Measurements from ENCODE around the gene FAM222A.

FAM222A gene

DNA sequence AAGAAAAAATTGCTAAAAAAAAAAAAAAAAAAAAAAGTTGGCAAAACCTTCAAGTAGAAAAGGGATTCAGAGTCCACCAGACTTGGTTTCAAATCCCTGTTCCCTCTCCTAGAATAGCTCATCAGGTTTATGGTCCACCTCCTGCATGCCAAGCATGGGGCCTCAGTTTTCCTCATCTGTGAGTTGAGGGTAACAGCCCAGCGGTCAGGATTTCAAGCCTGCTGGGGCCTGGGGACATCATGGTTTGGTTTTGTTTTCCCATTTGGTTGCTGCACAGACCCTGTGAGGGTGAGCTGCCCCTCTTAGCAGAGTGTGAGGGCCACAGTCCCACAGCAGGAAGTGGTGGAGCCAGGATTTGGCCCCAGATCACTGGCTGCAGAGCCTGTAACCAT, 12.5 kb downstream of the FAM222A start:
- no peak for DNase-seq

DNA sequence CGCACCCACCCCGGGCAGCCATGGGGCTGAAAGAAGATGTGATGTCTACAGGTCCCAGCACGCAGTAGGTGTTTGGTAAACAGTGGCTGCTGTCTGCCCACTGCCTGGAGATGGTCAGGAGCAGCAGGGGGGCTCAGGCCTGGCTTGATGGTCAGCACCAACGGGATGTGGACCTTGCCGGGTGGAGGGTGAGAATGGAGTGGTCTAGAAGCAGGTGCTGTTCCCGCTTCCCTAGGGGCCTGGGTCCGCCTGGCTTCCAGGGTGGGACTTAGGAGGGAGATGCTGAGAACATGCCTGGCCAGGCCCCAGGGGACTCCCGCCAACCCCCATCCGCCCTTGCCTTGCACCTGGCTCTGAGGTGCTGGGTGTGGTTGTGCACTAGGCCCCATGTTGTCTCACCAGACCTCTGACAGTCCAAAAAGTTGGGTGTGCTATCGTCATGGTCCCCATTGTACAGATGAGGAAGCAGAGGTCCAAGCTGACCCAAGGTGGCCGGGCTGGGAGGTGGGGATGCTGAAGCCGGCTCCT, 12.9 kb downstream of the FAM222A start:
- no peak for DNase-seq

DNA sequence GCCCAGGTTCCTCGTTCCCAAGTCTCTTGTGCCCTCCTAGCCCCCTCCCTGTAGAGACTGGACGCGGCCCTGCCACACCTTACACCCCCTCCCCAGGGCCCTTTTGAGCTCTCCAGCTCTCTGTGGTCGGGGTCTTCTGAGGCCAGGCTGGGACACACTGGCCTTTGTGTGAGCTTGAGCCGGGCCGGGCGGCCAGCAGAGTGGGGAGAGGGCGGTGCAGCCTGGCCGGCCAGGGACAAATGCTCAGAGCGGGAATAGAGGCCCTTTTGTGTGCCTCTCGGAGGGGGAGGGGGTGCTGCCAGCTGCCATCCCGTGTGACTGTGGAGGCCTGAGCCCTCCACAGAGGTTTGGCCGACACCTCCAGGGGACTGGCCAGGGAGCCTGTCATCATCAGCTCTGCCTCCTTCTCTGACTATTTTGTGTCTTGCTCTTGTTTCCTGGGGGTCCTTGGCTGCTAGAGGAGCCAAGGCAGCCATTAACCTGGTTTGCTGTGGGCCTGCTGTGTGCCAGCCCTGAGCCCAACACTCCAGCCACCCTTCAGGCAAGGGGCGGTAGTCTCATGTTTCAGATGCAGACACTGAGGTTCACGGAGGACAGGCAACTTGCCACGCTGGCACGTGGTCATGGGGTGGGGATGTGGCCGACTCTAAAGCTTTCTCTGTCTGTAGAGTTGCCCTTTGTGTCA, 13.6 kb downstream of the FAM222A start:
- no peak for DNase-seq

DNA sequence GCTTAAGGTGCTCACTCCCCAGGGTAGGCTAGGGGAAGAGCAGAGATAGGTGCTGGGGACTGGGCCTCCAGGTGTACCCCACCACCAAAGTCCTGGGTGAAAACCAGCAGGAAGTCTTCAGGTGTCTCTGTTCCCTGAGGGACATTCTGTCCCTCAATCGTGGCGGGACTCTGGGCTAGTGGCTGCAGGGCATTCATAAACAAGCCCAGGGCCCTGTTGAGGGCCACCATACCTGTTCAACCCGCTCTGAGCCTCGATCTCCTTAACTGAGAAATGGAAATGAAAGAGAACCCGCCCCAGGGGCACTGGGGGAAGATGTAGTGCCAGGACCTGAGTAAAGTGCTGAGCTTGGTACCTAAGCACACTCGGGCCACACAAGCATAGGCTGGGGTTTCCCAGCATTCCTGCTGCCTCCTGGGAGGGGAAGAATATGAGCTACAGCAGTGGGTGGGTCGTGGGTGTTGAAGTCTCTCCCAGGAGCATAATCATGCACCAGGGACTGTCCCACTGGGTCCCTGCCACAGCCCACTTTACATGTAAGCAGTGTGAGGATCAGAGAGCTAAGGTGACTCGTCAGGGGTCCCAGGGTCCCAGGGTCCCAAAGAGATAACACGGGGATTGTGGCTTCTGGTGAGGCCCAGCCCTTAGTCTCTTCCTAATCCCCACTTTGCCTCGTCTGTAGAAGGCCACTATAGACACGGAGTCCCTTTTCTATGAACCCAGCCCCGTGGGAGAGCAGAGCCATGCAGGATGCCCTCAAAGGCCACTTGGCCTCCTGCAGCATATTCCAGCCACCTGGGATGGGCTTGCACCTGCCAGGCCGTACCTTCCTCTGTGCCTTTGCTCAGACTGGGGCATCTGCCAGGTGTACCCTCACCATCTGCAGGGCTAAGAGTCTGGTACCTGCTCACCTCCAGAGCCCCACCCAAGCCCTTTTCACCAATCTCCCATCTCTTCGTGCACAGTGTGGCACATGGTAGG, 14.4 kb downstream of the FAM222A start:
- DNase-seq, result no peak

DNA sequence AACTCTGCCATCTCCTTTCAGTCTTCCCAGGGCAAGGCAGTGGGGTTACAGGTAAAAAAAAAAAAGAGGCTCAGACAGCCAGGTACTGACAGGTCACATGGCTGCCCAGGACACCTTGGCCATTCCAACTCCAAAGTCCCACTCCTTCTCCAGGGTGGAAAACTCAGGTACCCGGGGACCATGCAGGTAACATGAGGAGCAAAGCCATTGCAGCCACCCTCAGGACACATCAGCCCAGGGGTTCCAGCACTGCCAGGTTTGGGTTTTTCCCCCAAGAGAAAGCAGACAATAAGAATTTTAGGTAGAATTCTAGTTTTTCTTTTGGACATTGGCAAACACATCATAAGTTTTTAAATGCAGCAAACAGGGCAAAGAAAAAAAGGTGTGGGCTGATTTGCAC, 15.3 kb downstream of the FAM222A start:
- no peak for DNase-seq

DNA sequence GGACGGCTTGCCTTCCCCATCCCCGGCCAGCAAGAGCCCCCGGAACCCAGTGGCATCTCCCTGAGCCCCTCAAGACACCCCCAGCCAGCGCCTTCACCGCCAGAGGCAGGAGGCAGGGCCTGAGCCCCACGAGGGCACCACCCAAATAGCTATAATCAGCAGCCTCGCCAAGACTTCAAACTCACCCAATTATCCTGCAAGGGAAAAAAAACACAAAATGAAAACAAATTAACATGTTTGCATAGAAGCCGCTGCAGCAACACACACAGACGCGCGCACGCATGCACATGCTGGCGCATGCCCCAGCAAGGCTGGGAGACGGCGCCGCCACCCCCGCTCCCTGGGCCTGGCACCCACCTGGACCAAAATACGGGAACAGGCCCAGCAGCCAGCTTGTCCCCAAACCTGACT, 15.8 kb downstream of the FAM222A start:
- DNase-seq, result no peak

DNA sequence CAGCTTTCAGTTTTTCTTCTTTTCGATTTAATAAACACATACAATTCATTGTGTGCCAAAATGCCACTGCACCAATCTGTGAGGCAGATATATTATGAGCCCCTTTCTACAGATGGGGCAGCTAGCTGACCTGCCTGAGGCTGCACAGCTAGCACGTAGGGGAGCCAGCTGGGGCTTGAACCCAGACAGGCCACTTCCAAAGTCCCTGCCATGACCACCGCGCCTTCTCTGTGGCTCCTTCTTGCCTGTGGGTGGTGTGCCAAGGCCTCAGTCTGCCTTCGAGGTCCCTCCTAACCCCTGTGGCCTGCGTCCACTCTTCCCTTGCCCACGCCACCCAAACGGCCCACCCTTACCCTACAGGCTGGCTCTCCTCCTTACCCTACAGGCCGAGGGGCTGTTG, 16.2 kb downstream of the FAM222A start:
- no peak for DNase-seq

DNA sequence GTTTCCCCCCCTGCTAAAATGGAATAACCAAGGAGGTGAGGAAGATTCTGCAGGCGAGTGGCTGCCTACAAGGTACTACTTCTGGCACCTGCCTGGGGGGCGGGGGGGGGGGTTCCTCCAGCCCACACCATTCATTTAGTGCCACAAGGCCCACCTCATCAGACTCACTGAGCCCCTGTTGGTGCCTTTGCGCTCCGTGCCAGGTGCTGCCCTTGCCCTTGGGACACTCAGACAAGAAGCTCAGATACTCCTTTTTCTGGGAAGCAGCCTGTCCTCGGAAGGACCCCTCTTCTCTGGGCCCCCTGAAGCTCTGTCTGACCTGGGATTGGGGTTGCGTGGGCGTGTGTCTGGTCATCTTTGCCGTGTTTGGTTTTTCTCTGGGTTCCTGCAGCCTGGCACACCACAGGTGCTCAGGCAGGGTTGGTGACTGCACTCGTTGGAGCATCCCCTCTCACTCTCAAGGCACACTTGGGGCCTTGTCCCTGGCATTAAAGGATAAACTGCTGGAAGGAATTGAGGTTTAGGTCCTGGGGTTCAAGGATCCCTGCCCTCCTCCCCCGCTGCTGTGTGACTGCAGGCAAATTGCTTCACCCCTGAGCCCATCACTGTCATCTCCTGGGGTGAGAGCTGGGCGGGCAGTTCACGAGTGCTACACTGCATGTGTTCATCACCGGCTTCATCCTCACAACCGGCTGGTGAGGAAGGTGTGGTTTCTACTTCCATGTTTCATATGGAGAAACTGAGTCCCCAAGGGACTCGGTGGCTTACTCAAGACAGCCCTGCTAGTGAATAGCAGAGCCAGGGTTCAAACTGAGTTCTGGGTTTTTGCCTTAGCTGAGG, 16.9 kb downstream of the FAM222A start:
- no peak for DNase-seq

DNA sequence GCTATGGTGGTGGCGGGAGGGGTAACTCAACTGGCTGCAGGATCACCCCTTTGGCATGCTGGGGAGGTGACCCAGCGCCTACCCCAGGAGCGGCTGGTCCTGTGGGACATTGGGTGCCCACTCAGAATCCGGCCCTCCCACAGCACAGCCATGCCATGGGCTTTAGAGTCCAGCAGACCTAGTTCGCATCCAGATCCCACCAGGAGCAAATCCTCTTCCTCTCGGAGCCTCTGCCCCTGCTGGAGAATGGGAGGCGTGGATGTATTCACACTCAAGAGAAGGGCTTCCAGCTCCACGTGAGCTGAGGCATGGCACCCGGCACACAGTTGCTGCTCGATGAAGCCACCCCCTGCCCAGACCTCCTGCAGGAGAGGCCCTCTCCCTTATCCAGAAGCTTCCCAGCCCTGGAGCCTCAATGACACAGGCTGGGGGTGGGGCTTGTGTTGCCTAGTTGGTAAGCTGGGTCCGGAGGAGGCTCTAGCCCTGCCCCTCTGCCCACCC, 17.7 kb downstream of the FAM222A start:
- no peak for DNase-seq

DNA sequence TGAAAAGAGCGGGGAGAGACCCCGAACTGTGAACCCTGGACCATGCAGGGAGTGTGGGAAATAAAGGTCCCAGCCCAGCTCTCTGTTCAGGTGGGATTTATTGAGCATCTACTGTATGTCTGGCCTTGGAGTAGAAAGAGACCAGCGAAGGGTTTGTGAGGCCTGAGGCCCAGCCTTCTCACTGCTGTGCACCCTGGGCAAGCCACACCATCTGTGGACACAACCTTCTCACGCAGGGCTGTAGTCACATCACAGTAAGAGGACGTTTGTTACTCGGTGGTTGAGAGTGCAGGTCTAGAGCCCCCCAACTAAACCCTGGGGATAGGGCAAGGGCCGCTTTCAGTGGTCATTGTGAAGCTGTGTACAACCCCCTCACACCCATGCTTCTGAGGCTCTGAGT, 18.2 kb downstream of the FAM222A start:
- no peak for DNase-seq

DNA sequence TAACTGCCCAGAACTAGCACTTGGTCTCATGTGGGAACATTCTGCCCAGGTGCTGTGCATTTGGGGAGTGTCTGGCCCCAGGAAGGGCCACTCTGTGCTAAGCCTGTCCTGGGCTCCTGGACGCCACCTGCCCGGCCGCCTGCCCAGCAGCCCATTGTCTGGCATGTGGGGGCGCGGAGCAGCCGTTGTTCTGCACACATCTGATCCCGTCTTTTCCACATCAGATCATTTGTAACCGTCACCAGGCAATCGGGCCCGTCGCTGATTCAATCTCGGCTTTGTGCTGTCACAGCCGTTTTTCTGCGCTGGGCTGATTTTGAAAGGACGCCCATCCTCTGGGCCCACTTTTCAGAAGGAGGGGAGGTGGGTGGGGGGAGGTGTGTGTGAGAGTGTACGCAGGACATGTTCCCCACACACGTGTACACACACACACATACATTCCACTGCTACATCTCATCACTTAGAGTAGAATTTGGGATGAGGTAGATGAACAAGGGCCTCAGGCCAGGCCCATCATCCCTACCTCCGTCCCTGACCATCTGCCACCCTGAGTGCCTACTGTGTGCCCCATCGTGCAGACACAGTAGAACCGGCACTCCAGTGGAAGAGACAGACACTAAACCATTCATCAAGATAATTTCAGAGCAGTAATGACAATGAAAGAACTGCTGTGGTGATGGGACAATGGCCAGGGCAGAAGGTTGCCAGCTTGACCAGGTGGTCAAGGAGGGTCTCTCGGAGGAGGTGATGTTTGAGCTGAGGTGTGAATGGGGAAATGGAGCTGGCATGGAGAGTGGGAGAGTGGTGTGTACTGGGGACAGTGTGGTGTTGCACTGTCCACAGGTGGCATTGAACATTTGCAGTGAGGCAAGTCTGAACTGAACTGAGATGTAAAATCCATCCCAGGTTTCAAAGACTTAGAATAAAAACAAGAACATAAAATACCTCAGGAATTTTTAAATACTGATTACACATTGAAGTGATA, 19.0 kb downstream of the FAM222A start:
- DNase-seq, result no peak

DNA sequence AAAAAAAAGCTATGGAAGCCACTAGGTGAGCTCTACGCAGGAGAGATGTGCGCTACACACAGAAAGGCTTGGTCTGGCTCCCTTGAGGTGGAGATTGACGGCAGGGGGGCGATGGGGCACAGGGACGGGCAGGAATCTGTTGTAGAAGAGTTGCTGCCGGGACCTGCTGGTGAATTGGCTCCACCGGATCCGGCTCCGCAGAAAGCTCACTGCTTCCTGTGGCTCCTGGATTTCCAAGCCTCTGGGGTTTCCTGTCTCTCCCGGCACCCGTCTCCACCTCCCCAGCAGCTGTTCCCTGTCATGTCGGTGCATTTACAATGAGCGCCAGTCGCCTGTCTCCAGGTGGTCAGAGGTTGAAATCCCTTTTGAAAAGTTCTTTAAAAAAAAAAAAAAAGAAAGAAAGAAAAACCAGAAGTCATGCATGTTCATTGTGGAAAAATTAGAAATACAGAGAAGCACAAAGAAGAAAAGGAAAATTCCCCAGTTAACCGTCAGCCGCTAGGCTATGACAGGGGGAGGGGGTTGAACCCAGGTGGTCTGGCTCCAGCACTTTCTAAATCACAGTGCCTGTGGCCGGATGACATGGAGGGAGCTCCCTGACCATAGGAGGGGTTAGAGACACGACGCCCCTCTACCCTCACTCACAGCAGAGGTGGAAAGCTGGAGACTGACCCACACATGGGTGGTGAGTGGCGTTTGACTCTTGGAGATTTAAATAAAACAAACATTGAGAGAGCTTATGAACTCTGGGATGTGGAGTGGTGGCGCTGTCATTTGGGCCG, 20.8 kb downstream of the FAM222A start:
- no peak for DNase-seq

DNA sequence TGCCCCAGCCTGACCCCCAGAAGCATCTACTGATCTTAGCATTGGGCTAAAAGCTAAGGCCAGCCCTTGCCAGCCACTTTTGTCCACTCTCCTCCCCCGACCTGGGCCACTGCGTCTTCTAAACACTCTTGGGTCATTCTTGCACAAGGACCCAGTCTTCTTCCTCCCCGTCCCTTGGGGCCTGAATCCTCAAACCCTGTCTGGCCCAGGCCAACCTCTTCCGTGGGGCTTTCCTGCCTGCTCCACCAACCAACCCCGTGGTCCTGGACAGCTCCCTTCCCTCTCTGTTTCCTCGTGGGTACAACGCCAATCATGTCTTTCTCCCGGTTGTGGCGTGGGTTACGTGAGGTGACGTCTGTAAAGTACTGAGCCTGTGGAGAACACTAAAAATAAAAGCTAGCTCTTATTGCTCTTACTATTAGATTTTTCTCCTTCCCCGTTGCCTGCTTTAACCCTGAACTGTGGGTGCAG, 21.5 kb downstream of the FAM222A start:
- no peak for DNase-seq

DNA sequence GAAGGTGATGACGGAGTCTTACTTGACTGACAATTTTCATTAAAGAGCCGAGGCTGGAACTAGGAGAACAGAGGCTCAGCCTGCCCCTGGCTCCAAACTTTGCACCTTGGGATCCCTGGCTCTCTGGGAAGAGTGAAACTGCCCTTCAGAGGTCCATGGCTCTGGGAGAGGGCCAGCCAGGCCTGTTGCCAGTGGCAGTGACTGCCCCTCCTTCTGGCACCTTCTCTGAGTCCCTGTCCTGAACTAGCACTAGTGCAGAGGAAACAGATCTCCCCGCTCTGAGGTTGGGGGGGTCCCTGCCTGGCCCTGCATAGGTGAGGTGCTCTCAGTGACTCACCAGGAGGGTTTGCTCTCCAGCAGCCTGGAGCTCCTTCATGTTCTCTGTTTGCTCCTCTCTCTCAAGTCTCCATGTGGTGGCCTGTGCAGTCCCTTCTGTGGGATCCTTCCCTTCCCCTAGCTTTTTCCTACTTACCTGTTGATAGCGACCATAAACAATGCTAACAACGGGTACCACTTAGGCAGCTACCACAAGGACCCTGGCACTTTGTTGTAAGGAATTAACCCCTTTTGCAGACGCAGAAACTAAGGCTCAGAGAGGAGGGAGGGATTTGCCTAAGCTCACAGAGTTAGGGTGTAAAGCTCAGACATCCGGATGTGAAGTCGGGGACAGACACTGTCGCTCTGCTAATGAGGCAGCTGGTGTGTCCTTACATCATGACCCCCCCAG, 22.4 kb downstream of the FAM222A start:
- DNase-seq, result no peak

DNA sequence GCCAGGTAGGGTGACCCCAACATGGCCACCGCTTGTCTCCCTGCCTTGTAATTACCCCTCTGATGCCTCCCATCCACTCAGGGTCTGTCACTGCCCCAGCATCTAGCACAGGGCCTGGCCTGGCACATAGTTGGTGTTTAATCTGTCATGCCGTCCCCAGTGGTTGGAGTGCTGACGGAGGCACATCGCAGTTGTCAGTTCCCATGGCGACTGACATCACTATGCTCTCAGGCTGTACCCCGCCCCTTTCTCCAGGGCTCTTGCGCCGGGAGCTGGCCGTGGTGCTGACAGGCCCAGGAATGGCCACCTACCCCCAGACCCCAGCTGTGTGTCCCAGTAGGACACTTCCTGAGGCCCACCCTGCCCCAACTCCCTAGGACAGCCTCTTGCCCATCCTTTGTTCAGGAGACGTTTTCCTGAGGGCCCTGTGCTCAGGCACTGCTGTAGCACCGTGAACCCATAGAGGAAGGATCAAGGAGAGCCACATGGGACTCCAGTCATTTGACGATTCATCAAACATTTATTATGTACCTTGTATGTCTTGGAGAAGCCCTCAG, 23.0 kb downstream of the FAM222A start:
- DNase-seq, result peak; percentile 35

DNA sequence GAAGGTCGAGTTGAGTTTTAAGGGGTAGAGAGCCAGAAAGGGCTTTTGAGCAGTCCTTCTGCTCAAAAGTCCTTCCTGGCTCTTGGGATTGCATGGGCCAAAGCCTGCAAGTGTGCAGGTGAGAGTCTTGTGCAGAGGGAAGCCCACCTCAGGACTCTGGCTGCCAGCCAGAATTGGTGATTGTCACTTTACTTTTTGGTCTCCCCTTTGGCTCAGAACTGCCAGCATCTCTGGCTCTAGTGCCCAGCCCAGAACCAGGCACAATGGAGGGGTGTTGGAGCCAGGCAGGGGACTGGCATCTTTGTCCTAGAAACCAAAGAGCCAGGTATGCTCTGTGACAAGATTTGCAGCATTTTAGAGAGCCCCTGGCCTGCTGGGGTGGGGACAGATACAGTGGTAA, 23.5 kb downstream of the FAM222A start:
- no peak for DNase-seq

DNA sequence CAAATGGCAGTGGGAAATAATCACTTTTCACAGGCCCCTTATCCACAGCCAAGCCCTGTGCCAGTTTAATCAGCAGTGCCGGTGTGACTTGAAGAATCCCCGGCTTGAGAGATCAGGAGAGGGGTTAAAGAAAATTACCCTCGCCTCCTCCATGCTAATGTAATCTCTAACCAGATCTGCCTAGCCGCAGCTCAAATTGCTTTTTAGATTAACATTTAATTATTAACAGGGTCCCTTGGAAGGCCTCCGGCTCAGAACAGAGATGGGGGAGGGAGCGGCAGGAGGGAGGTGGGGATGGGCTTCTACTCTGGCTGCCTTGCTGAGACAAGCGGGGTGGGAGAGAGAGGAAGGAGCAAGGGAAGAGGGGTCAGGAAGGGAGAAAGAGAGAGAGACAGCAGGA, 24.0 kb downstream of the FAM222A start:
- DNase-seq, result no peak

DNA sequence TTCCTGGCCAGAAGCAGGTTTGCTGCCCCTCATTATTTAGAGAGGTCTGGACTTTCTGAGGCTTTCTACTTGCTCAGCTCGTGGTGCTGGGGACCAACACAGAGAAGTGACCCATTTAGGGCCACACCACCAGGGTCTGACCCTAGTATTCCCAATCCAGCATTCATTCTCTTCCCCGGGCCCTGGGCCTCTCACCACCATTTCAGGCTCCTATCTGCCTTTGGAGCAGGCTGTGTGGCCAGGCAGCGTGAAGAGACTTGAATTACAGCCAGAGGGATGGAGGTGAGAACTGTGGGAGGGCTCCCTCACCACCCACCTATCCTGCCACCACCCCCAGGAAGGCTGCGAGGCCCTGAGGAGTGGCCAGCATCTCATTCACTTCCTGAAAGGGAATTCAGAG, 24.6 kb downstream of the FAM222A start:
- DNase-seq, result no peak

DNA sequence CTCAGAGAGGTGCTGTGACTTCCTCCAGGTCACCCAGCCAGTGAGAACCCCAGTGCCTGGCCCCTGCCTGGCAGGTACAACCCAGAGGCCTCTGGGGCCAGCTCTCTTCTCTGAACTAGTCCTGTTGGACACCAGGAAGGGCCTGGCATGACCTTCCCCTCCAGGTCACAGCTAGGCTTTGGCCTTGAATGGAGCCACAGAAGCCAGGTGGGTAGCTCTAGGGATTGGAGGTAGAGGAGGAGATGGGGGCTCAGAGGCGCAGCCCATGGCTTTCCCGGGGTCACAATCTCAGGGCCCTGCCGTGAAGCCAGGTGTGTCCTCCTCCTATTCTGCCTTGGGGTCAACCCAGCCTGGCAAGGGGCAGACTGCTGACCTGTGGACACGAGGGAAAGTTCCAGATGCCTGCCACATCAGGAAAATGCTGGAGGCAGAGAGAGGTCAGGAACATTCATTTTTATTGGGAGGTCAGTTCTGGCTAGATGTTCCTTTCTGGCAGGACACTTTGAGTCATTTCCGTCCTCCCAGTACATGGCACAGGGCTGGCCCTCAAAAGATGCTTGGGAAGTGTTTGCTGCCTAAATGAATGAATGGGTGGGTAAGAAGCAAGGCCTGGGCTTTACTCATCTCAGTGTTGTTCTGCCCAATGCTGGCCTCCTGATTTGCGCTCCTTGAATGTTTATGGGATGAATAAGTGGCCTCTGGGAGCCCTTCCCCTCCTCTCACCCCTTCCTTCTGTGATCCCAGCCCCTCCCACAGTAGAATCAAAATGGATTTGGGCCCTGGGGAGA, 25.4 kb downstream of the FAM222A start:
- no peak for DNase-seq
